Esophagus muscularis mucosa (tissue), 4 donors: ENCODE measurements around the gene SEC14L1. TPM values are rescaled to one million over a fixed set of nuclear protein-coding genes. Genes with fewer than 3 reads are reported as not detected.

Source experiments
- DNase-seq: peaks from one replicate; pipeline ENCODE4 v3.0.0-alpha.2; 2017; ENCODE audit errors: extremely low spot score
- H3K27ac ChIP-seq, 4 donors: fragments of 200-600 bp; sonication (generic); replicated peaks in 1 of 4; 1 replicate in 3 of 4; 2 replicates in 1 of 4; pipeline ENCODE4 v1.5.1; 2016 to 2019; ENCODE audit warnings: mild to moderate bottlenecking in 1 of 4
- H3K27me3 ChIP-seq, 4 donors: fragments of 200-600 bp; sonication (generic); one replicate each; pipeline versions ENCODE4 v1.5.1 to v1.6.0; 2016 to 2019
- H3K36me3 ChIP-seq, 4 donors: fragments of 200-600 bp; sonication (generic); one replicate each; pipeline ENCODE4 v1.5.1; 2016 to 2019
- H3K4me1 ChIP-seq, 4 donors: fragments of 200-600 bp; sonication (generic); one replicate each; pipeline ENCODE4 v1.5.1; 2016 to 2019
- H3K4me3 ChIP-seq, 4 donors: fragments of 200-600 bp; sonication (generic); 1 replicate in 2 of 4; 2 replicates in 2 of 4; pipeline ENCODE4 v1.5.1; 2016 to 2019; ENCODE audit warnings: mild to moderate bottlenecking in 4 of 4, moderate library complexity in 1 of 4
- H3K9me3 ChIP-seq, 4 donors: fragments of 200-600 bp; sonication (generic); 1 replicate in 3 of 4; 2 replicates in 1 of 4; pipeline ENCODE4 v1.5.1; 2016 to 2019
- CTCF ChIP-seq, 3 experiments: fragments of 200-600 bp in 2 of 3; fragments of 450-650 bp in 1 of 3; sonication (generic) in 2 of 3; IDR thresholded peaks; one replicate each; pipeline ENCODE4 v1.5.1; 2017 to 2019; ENCODE audit warnings: antibody characterized with exemption in 3 of 3, mild to moderate bottlenecking in 2 of 3, moderate library complexity in 1 of 3
- EP300 ChIP-seq: sonication (generic); formaldehyde crosslinking; IDR thresholded peaks from one replicate; pipeline ENCODE4 v1.6.1; 2017; ENCODE audit warnings: antibody characterized with exemption
- POLR2A ChIP-seq: fragments of 450-650 bp; IDR thresholded peaks from one replicate; pipeline ENCODE4 v1.6.1; 2017; ENCODE audit warnings: antibody characterized with exemption, moderate library complexity, mild to moderate bottlenecking, low read depth
- POLR2AphosphoS5 ChIP-seq, 2 donors: sonication (generic); formaldehyde crosslinking; IDR thresholded peaks; one replicate each; pipeline ENCODE4 v1.6.1; 2017; ENCODE audit warnings: antibody characterized with exemption in 2 of 2
- WGBS: methylation state at CpG from one replicate; pipeline ENCODE4 v1.1.5; 2018; 5-methylcytosine and 5-hydroxymethylcytosine counted together
- intact Hi-C: fragments of 100-400 bp; cut with DNase I; formaldehyde crosslinking; loops from one replicate; pipeline ENCODE4 v1.15.1; 2023
- total RNA-seq, 4 donors: library from RNA; depleted of rRNA; stranded (reverse); fragments of >200 nt; gene quantifications; one replicate each; pipeline versions ENCODE4 v1.1.0 to v1.2.1, GENCODE V29; 2016

SEC14L1 gene
- total RNA-seq, 4 donors from 2014 or later: 40.7 to 96.4 (median 64.4) TPM

DNA sequence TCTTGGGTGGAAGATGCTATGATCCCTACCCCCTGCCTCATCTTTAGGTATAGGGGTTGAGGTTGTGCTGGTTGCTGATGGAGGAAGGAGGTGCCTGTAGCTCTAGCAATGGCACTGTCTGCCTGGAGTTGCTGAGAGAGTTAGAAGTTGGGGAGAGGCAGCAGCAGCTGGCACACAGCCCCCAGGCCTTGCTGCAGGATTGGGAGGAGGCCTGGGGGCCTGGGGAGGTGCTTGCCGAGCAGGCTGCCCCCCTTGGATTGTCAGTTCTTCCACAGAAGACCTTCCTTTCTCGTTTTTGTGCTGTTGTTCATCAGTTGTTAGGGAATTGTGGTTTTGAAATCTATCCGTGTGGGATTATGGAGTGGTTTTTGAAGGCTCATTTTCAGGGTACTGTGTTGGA lies 52.9 kb downstream of the SEC14L1 start:
- no peak for DNase-seq
- TF ChIP-seq POLR2AphosphoS5 (IDR thresholded peaks at IDR 0.05): no peak
- TF ChIP-seq CTCF (IDR thresholded peaks at IDR 0.05): no peak
- TF ChIP-seq POLR2A: no peak
- TF ChIP-seq EP300: no peak
- H3K27ac ChIP-seq: no peak overlapping the region
- H3K36me3 ChIP-seq: peaks cover 59 to 86% (median 78%) of the 10 kb centered on the region in 4 donors
- H3K4me1 ChIP-seq: peaks cover 0 to 6% (median 3%) of the 10 kb centered on the region in 4 donors
- no peaks in the 10 kb centered on the region for H3K27me3 ChIP-seq
- H3K4me3 ChIP-seq: no peak overlapping the region
- 68% methylated on average over 3 of the region's 3 CpGs for WGBS
- intact Hi-C loops: no loop called here
- no peaks in the 10 kb centered on the region for H3K9me3 ChIP-seq

GRCh38 chr17:77194179-77194578 lies 53.4 kb downstream of the SEC14L1 start:
- no peak for DNase-seq
- H3K4me1 ChIP-seq: peaks cover 0 to 1% (median 0%) of the 10 kb centered on the region in 4 donors
- WGBS: over 99% methylated on average over 7 of the region's 7 CpGs
- peaks cover 63 to 91% (median 82%) of the 10 kb centered on the region in 4 donors for H3K36me3 ChIP-seq
- H3K27me3 ChIP-seq: no peaks in the 10 kb centered on the region
- intact Hi-C loops: no loop called here
- no peak overlapping the region for H3K4me3 ChIP-seq
- no peak for TF ChIP-seq POLR2AphosphoS5 (IDR thresholded peaks at IDR 0.05)
- TF ChIP-seq POLR2A: no peak
- TF ChIP-seq EP300: no peak
- TF ChIP-seq CTCF (IDR thresholded peaks at IDR 0.05): no peak
- H3K27ac ChIP-seq: no peak overlapping the region
- no peaks in the 10 kb centered on the region for H3K9me3 ChIP-seq

- H3K4me3 ChIP-seq: no peak overlapping the region
- H3K36me3 ChIP-seq: peaks cover 67 to 100% (median 94%) of the 10 kb centered on the region in 4 donors
- no peaks in the 10 kb centered on the region for H3K27me3 ChIP-seq
- H3K9me3 ChIP-seq: no peaks in the 10 kb centered on the region
- 81% methylated on average over 5 of the region's 5 CpGs for WGBS
- DNase-seq: no peak
- intact Hi-C loops: no loop called here
- H3K27ac ChIP-seq: no peak overlapping the region
- H3K4me1 ChIP-seq: no peaks in the 10 kb centered on the region
- no peak for TF ChIP-seq POLR2A
- TF ChIP-seq CTCF (IDR thresholded peaks at IDR 0.05): no peak
- no peak for TF ChIP-seq POLR2AphosphoS5 (IDR thresholded peaks at IDR 0.05)
- no peak for TF ChIP-seq EP300
These were observed 55.5 kb downstream of the SEC14L1 start for GRCh38 chr17:77196251-77196650.

- DNase-seq: no peak
These were observed 56.3 kb downstream of the SEC14L1 start for GRCh38 chr17:77197115-77197514.

More at GRCh38 chr17:77197115-77197514, 56.3 kb downstream of the SEC14L1 start:
- 88% methylated on average over 9 of the region's 9 CpGs for WGBS
- H3K4me1 ChIP-seq: no peaks in the 10 kb centered on the region
- intact Hi-C loops: no loop called here
- no peak for TF ChIP-seq POLR2AphosphoS5 (IDR thresholded peaks at IDR 0.05)
- no peak for TF ChIP-seq CTCF (IDR thresholded peaks at IDR 0.05)
- TF ChIP-seq POLR2A: no peak
- no peak for TF ChIP-seq EP300
- H3K27ac ChIP-seq: no peak overlapping the region
- H3K4me3 ChIP-seq: no peak overlapping the region
- no peaks in the 10 kb centered on the region for H3K27me3 ChIP-seq
- H3K36me3 ChIP-seq: peaks cover 69 to 100% (median 94%) of the 10 kb centered on the region in 4 donors
- no peaks in the 10 kb centered on the region for H3K9me3 ChIP-seq
